Mesenteric fat pad (tissue), 1 donor: ENCODE measurements around the gene ITGB1. TPM values are rescaled to one million over a fixed set of nuclear protein-coding genes. Genes with fewer than 3 reads are reported as not detected.

Source experiments
- DNase-seq: peaks from one replicate; pipeline ENCODE4 v3.0.0-alpha.2; 2020; ENCODE audit warnings: low spot score
- total RNA-seq: library from RNA; stranded (reverse); fragmentation: NEBNext Ultra II Directional; extraction: Animal tissue kit (Norgen Biotek cat#: 25700); gene quantifications from one replicate; pipeline ENCODE4 v1.2.1, GENCODE V29; 2021
- donor health status: DM: yes; HTN: yes; CAD: no.

The ITGB1 gene
- total RNA-seq, 1 donor from 2014 or later = 601 TPM

DNA sequence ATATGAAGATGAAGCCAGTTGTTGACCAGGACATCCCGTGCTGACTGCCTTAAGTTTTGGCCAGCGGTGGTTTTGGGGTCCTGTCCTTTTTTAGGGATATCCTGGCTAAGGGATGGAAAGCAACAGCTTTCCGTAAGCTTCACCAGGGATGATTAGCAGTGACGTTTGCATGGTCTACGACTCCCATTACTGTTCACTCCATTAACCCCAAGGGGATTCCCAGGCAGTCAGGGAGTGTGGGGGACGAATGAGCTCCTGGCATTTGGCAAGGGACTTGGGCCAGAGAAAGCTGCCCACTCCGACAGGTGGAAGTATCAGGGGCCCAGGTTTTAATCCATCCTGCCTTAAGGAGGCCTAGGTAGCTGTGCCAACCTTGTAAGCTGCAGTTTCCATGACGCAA lies 66.8 kb downstream of the ITGB1 start:
- DNase-seq = no peak

DNA sequence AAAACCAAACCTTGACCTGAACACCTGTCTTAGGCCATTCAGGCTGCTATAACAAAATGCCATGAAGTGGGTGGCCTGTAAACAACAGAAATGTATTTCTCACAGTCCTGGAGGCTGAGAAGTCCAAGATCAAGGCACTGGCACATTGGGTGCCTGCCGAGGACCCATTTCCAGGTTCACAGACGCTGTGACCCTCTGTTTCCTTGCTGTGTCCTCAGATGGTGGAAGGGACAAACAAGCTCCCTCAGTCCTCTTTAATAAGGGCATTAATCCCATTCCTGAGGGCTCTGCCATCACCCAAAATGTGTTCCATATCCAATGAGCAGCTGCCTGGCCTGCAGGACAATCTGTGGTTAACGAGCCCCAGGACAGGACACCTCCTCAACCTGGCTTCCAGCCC lies 67.6 kb downstream of the ITGB1 start:
- no peak for DNase-seq

GRCh38 chr10:32889631-32890212 lies 68.3 kb downstream of the ITGB1 start:
- no peak for DNase-seq

DNA sequence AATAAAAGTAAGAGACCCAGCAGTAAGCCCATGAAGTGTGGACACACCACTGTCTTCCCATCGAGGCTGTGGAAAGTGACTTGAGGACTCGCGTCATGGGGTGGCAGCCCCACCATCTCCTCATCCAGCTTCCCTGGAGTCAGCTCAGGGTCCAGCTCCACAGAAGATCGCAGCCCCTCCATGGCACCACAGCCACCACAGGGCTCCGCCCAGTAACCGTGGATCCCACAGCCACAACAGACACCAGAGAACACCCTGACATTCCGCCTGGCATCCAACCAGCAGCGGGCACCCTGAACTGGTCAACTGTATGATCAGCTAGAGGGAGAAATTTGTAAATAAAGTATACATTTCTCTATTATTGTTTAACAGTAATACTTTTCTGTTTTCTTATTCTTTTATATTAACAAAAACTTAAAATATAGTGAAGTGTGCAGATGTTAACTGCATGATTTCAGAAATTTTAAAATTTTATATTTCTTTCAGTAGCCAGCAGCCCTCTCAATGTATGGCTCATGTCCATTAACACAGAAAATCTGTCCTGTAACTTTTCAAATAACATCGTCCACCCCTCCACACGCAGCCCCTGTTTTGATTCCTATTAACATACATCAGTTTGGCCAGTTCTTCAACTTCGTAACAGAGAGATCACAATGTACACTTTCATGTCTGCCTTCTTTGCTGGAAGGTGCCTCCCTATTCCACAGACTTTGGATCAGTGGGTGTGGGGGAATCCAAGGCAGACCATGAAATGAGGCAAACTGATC lies 69.7 kb downstream of the ITGB1 start:
- no peak for DNase-seq

GRCh38 chr10:32887481-32887880 lies 70.5 kb downstream of the ITGB1 start:
- no peak for DNase-seq

GRCh38 chr10:32882076-32882475 lies 76.0 kb downstream of the ITGB1 start:
- no peak for DNase-seq

- DNase-seq = no peak
Observed at GRCh38 chr10:32878646-32879045, 79.4 kb downstream of the ITGB1 start.

- no peak for DNase-seq
Observed at GRCh38 chr10:32877915-32878314, 80.1 kb downstream of the ITGB1 start.

- no peak for DNase-seq
Observed at GRCh38 chr10:32865170-32865569, 92.9 kb downstream of the ITGB1 start.

DNA sequence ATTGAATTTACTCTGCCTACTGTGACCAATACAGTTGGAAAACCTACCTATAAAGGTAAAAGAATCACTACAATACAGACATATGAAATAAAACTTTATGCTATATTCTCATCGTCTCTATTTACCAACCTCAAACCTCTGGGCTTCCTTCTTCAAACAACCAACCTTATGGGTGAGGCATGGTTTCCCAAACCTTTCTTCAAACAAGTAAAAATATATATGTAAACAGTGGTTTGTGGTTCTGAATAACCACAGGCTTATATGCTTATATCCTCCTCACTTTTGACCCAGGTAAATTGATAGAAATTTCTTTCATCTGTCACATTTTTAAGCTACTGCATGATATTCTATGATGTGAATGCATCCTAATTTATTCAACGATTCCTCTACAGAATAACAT lies 103.6 kb downstream of the ITGB1 start:
- no peak for DNase-seq

- no peak for DNase-seq
Observed at GRCh38 chr10:32851301-32851700, 106.7 kb downstream of the ITGB1 start.
